Measurements from ENCODE around the gene APBB2.

APBB2 gene

DNA sequence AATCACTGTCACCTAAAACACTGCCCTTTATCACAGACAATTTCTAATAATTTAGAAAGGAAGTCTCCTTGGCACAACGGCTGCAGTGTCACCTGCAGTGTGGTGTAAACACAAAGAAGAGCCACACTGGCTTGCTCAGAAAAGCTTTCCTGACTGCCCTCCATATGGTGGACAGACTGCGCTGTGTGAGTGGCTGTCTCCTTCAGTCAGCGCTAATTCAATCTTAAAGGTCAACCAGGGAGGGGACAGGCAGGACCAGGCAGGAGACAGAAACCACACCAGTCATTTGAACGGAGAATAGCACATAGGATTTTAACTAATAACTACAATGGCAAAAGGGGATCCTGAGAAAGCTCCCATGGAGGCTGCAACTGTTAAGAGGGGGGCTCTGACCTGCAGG lies 332.5 kb downstream of the APBB2 start:
- no peak for DNase-seq

DNA sequence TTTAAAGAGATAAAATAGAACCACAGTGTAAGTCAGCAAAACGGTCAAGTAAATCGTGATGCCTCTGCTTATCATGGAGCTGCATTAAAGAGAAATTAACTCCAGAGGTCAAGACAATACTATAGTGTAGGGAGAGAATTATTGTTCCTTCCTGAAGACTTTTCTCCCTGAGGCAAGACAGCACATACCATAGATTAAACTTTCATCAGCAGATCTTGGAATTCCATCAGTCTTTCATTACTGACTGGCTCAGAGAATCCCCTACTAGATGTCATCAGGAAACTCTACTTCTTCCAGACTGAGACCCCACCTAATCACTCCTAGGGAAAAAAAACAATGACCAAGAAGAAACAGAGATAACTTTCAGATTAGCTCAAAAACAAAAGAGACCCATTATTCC lies 333.2 kb downstream of the APBB2 start:
- no peak for DNase-seq

DNA sequence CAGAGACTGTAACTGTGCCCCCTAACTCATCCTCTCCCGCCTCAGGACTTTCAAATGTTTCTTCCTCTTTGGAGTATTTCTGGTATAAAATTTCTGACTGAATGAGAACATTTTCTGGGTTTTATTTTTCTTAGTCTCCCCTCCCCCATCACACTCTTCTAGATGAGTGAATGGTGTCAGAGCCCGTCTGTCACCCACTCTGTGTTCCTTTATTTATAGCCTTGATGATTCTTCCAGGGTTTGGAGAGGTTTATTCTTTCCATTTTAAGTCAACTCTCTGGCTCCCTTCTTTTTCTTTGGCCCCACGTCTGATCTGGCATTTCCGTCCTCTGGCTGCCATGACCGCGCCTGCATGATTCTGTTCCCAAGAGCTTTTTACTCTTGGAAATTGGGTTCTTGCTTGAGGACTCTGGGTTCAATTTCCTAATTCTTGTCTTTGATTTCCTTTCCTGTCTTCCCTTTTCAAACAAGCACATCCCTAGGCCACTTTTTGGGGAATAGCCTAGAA lies 335.7 kb downstream of the APBB2 start:
- DNase-seq: no peak

DNA sequence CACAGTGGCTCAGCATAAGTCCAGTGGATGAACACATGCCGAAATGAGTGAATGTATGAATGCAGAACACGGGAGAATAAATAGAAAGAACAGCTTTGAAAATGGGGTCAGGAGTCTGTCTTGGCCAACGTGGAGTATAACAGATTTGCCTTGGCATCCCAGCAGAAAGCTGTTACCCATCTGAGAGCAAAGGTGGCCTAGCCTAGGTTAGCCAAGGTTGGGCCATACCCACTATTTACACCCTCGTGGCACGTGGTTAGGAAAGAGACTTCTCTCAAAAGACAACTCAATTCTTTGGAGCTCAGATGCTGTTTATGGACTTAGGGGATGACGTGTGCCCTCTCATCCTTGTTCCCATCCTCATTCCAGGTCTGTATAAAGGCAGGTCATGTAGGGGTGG lies 337.3 kb downstream of the APBB2 start:
- DNase-seq: no peak

DNA sequence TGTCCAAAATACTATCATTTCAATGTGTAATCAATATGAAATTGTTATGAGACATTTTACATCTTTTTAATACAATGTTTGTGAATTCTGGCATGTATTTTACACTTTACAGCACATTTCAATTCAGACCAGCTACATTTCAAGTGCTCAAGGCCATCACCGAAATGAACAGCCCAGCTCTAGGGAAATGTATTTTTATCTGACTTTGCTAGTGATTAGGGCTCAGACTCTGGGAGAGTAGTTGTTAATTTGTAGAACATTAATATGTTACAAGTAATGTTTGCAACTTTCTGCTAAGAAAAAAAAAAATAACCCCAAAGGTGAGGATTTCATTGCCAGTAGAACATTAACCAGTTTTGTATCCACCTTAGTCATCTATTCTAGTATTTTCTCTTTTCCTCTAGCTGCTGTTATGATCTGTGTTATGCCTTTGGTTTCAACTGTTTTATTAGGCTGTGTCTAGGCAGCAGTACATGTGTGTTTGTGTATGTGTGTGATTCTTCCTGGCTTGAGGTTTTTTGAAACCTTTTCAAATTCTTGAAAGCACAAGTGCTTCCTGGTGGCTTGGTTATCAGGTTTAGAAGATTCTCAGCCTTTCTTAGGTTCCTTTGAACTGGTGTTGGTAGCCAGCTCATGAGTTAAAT lies 338.7 kb downstream of the APBB2 start:
- no peak for DNase-seq

DNA sequence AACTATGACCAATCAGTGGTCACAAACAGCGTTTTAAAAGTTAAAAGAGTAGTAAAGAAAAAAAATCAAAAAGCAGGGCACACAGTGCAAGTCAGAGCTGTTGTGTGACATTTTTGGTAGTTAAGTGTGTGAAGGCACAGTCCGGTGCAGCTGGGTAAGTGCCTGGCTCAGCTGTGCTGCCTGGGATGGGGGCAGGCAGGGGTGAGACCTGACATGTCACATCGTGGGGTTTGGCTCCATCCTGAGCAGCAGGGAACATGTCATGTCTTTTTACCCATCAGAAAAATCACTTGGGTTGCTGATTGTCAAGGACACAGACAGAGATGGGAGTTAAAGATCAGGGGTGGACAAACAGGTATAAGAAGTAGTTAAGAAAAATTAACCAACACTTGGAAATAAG lies 339.4 kb downstream of the APBB2 start:
- DNase-seq: no peak

DNA sequence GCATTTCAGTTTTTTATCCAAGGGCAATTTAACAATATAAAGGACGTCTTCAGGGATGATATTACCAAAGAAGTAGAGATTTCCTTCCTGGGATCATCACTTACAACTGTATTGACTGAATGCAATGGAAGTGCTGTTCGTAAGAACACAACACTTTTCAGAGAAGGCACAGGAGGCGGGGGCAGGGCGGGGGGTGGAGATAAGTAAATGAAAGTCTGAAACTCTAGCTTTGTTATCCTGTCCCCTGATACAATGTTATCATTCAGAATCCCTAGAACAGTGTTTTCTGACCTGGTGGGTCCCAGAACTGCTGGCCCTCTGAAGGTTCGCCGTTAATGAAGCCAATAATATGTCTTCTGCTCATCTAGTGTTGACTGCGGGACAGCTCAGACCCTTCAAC lies 340.0 kb downstream of the APBB2 start:
- no peak for DNase-seq

DNA sequence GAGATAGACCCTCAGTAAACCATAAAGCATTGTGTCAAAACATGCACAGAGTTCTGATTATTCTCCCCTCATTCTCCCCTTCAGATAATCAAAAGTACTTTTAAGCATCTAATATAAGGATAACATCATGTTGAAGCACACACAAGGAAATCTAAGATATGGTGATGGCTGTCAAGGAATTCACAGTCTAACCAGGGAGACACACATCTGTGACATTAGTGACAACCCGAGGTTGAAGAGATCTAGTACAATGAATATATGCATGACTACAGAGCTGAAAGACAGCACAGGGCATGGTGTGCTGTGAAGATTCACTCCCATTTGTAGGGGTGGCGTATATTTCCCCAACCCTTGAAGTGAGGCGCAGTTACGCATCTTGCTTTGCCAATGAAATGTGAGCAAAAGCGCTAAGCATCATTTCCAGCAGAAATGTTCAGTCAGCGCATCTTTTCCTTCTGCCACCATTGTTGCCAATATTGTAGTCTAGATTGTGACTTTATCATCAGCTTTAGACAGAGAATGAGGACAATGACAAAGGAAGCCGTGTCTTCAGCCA lies 342.6 kb downstream of the APBB2 start:
- no peak for DNase-seq

DNA sequence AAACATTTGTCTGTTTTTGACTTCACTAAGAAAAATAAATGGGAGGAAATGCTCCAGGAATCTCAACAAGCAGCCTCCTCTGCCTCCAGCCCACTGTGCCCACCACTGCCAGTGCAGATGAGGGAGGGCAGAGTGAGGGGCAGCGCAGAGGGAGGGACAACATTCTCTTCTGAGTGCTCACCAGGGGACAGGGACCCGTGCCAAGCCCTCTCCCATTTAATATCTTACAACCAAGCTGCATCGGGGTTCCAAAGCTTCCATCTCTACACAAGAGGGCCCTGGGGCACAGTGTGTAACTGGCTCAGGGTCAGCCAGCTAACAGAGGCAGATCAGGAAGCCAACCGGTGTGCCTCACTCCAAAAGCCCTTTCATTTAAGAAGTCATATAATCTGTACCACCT lies 344.2 kb downstream of the APBB2 start:
- DNase-seq: no peak

DNA sequence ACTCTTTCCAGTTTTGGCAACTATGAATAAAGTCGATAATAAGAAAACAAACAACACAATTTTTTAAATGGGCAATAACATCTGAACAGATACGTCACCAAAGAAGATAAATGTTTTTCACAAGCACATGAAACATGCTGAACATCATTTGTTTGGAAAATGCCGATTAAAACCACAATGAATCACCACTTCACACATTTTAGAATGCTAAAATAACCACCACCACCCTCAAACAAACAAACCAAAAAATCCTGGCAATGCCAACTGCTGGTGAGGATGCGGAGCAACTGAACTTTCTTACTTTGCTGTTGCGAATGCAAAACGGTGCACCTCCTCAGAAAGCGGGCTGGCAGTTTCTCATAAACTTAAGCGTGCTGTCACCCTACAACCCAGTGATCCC lies 348.6 kb downstream of the APBB2 start:
- DNase-seq: no peak

DNA sequence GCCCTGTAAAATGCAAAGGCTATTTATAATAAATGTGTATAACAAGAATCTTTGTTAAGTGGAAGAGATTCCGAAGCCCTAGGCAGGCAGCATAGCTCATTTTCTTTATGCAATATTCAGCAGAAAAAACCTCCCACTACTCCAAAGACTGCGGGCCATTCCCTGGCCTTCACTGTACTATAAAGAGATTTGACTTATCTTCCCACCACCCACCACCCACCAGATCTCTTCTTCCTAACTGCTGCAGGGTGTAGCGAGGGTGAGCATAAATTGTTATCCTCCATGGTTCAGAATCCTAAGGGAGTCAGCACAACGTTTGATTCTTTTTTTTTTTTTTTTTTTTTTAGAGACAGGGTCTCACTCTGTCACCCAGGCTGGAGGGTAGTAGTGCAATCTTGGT lies 349.8 kb downstream of the APBB2 start:
- no peak for DNase-seq

DNA sequence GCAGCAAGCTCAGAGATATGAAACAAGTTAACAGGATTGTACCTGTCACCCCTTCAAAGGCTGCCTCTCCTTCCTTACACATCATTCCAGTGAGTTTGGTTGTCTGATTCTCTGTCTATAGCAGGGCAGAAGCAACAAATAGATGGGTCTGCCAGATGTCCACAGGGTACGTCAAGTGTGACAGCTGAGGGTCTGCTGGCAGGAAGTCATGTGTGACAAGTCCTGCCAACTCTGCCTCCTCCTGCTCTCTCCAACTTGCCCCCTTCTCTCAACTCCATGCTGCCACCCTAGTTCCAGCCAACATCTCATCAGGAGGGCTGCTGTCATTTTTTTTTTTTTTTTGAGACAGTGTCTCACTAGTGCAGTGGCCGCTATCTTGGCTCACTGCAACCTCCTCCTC lies 355.4 kb downstream of the APBB2 start:
- DNase-seq: no peak

DNA sequence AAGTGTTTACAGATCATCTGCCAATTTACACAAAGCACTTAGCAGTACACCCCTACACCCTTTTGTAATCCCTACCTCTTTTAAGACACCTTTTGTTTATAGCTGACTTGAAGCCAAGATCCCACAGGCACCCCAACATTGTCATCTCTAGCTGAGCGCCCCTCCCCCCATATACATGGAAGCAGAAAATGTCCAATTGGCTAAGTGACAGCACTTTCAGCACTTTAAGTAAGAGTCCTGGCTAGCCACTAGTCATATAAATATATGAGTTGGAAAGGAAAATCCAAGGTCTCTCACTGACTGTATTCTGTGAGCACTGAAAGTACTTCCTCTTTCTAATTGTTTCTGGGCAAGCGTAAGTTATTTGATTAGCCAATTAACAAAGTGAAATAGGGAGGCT lies 356.4 kb downstream of the APBB2 start:
- DNase-seq: peak; percentile 53 to 57

DNA sequence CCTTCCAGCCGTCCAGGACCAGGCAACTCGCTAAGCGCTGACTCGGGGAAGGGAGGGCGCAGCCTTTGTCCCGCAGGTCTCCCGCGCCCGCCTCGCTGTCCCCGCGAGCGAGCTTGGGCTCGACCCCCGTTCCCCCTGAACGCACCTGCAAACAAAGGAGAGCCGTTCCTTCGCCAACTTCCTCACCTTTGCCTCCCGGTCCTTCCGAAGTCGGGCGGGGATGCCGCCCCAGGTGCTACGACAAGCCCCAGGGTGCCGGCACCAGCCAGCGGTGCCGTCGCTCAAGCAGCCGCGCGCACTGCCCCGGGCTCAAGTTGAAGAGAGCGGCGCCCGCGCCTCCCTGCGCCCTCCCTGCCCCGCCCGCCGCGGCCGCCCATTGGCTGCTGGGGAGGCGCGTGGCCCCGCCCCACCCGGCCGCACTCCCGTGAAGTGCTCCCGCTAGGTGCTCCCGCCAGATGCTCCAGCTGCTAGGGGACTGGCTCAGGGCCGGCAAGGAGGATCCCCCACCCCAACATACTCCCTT lies 357.4 kb downstream of the APBB2 start:
- DNase-seq: peak; percentile 49 to 61

DNA sequence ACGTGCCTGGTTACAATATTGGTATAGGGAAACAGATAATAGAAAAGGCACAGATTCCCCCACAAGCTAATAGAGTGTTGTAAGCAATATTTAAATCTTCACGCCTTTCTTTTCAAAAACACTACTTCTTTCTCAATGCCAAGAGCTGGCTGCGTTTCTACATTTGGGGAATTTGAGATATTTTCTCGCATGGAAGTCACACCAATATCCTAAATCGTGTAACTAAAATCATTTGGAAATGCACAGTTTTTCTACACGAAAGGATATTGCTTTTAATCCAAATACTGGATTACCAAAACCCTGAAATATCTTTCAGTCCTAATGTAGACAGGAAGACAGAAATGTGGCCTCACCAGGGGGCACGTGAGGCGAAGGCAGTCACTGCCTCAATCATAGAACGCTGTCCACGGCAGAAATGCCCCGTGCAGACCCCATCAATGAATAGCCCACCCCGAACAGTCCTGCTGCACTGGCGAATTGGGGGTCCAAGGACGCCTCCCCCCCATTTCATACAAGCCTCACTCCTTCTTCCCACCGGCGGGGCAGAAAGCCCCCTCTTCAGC lies 358.0 kb downstream of the APBB2 start:
- no peak for DNase-seq

DNA sequence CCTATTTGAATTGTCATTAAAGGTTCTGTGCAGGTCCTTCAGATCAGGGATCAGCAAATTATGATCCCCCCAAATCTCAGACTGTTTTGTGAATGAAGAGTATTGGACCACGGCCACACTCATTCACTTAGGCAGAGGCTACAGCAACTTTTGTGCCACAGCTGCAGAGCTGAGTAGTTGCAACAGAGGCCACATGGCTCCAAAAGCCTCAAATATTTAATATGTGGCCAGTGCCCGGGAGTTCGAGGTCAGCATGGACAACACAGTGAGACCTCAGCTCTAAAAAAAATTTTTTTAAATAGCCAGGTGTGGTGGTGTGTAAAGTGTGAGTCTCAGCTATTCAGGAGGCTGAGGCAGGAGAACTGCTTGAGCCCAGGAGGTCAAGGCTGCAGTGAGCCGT lies 363.8 kb downstream of the APBB2 start:
- DNase-seq: no peak

DNA sequence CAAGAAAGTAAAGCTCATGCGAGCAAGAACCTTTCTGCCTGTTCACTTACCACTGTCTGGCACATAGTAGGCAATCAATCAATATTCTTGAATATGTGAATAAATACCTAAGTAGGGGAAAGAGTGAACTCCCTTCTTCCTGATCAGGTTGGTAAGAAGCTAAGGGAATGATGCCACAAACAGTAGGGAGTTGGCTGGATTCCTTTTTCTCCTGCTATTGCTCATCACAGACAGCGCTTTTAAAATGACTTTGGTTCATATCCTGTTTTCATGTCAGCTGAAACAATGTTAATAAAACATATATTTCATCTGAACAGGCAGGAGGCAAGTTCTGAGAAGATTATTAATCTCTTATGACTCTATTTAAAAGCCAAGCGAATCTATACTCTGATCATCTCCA lies 365.4 kb downstream of the APBB2 start:
- no peak for DNase-seq

DNA sequence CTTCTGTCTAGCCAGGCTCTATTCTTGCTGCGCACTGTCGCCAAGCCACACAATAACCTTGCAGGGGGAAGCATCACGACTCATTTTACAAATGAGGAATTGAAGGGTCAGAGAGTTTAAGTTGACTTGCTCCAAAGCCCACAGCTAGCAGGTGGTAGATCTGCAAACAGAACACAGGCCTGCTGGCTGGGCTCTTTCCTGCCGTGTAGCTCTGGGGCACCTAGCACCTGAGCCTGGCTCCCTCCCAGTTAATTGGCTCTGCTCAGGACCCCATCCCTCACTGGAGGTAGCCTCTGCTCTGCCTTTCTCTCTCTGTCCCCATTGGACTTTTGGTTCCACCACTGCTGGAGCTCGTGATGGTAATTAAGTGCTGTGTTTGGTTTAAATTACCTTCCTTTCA lies 366.1 kb downstream of the APBB2 start:
- no peak for DNase-seq

DNA sequence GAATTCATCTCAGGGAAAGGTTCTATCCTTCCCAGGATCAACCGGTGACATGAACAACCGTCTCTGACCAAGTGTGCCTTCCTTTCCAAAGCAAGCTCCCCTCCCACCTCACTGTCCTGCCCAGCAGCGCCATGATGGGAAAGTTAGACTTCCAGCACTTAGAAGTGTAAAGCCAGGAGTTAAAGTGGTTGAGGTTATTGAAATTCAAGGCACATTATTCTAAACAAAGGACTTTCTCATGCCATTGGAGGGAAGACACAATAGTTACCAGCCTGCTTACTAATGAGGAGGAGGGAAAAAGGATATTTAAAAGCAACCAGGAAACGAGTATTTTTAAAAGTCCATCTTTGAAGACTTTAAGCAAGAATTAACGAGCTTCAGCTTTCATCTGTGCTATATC lies 367.8 kb downstream of the APBB2 start:
- DNase-seq: no peak

DNA sequence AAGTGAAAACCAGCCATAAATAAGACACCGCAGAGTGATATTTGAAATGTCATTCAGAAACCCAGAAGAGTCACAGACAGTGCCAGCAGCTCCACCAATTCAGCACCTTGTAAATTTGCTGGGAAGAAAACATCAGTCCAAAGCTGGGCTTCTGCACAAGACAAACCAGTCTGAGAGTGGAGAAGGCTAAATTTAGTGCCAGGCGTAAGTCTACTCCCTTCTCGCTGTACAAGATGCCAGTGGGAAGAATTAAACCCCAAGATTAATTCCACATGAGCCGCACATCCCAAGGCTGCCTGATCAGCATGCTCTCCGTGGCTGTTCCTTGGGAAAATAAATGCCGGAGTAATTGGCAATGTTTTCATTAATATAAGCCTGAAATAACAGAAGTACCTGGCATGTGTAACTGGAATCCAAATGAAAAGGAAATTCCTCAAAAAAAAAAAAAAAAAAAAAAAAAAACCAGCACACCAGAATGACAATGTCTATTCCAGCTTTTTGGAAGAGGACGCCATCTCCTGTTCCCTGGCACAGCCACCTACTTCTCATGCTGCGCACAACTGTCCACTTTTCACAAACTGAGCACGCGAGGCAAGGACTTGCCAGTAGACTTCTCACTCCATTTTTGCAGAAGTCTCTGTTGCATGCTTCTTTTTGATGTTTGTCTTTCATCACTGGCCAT lies 369.0 kb downstream of the APBB2 start:
- DNase-seq: no peak

DNA sequence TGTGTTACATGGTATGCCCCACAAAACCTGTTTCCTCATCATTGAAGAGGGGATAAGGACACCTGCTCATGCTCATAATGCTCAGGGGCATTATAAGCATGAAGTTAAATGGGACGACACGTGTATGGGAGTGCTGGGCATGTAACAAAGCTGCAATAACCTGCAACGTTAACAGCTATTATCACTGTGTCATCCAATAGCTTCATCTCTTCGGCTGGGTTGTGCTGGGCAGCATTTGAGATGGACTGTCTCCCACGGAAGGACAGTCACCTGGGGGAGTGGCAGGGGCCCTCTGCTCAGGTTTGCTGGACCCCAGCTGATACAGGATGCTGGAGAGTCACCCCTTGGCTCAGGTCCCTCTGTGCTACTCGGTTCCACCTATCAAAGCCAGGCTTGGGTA lies 370.1 kb downstream of the APBB2 start:
- no peak for DNase-seq

DNA sequence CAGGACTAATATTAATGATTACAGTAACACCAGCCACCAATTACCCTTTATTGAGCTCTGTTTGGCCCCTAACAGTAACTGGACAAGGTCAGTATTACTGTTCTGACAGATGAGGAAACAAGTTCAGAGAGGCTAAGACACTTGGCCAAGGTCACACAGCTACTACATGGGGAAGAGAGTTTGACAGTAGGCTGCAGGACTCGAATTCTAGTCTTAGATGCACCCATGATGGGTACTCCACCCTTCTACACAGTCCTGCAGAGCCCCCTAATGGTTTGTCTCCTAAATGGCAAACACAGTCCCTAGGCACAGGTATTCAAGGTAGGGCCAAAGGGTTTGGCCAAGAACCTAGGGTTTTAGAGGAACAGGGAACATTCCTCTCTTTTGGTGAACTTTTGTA lies 370.6 kb downstream of the APBB2 start:
- DNase-seq: peak in 1 of 2 experiments; percentile 4

DNA sequence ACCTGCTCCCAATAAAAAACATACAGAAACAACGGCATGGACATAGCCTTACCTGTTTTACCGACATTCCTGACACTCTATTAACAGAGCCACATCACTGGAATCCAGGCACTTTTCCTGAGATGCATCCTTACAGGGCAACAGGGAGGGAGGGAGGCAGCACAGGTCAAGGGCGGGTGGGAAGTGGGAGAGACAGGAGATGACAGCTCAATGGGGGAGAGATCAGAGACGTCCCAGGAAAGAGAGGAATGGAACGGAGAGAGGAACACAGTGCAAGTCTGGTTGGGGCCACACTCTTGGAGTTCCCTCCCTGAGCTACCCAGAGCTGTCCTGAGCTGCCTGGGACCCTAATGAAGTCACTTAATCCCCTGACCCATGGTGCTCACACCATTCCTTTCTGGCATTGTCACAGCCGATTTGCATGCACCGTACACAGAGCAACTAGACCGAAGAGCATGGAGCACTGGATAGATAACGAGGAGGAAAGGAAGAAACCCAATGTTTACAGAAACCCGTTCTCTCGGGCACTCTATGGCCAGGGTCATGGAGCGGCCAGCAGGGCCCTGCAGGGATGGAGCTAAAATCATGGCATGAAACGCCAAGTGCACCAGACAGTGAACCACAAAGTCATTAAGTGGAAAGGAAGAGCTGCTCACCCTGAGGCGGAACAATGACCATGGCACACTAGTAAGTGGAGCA lies 371.5 kb downstream of the APBB2 start:
- no peak for DNase-seq
